H1 (cell line): ENCODE data around the gene AGFG2. TPM values are rescaled to one million over a fixed set of nuclear protein-coding genes. Genes with fewer than 3 reads are reported as not detected.

Experiments used
- CTCF ChIA-PET: fragments of 300-600 bp; sonication (Branson Sonifier 250); formaldehyde crosslinking; loops from one replicate; lab custom pipeline; 2021; ENCODE audit not compliant: partially characterized antibody; lab: Charles Lee
- POLR2A ChIA-PET: fragments of 300-600 bp; sonication (Branson Sonifier 250); formaldehyde crosslinking; loops from one replicate; lab custom pipeline; 2021; ENCODE audit warnings: inconsistent platforms; ENCODE audit not compliant: partially characterized antibody; lab: Charles Lee
- DNase-seq, 2 experiments: peaks; one replicate each; pipeline versions ENCODE4 v3.0.0 to v3.0.0-alpha.2; 2010 to 2022; ENCODE audit warnings: low spot score in 2 of 2, low read depth in 1 of 2, mixed read lengths in 1 of 2
- FAIRE-seq: peaks from 2 replicates; lab custom pipeline; 2011; peaks lifted over from hg19 to GRCh38; lab: Jason Lieb, UNC
- H2AFZ ChIP-seq: 2 replicates; pipeline ENCODE4 v1.8.1; 2012; ENCODE audit warnings: low read length, inconsistent platforms
- H2AK5ac ChIP-seq: 2 replicates; pipeline ENCODE4 v1.6.1; 2013; ENCODE audit warnings: low read depth, low read length
- H2BK120ac ChIP-seq: replicated peaks from 2 replicates; pipeline ENCODE3; 2013; ENCODE audit warnings: low read depth, low read length, inconsistent platforms
- H2BK12ac ChIP-seq: 2 replicates; pipeline ENCODE4 v1.6.1; 2013; ENCODE audit warnings: low read depth, low read length
- H2BK15ac ChIP-seq: 2 replicates; pipeline ENCODE4 v1.6.1; 2013; ENCODE audit warnings: low read length
- H2BK20ac ChIP-seq: 2 replicates; pipeline ENCODE4 v1.6.1; 2013; ENCODE audit warnings: low read length
- H2BK5ac ChIP-seq: 2 replicates; pipeline ENCODE4 v1.6.1; 2013; ENCODE audit warnings: low read depth, low read length
- H3K14ac ChIP-seq: 2 replicates; pipeline ENCODE4 v1.6.1; 2013; ENCODE audit warnings: inconsistent platforms; ENCODE audit not compliant: insufficient read length
- H3K18ac ChIP-seq: 2 replicates; pipeline ENCODE4 v1.6.1; 2013; ENCODE audit warnings: low read length; ENCODE audit errors: extremely low read depth
- H3K23ac ChIP-seq: 2 replicates; pipeline ENCODE4 v1.6.1; 2013; ENCODE audit warnings: inconsistent platforms; ENCODE audit not compliant: insufficient read length
- H3K23me2 ChIP-seq: 2 replicates; pipeline ENCODE4 v1.6.1; 2013; ENCODE audit warnings: low read depth, low read length
- H3K27ac ChIP-seq: 2 replicates; pipeline ENCODE4 v1.6.1; 2011; ENCODE audit warnings: low read depth, low read length, inconsistent platforms
- H3K27me3 ChIP-seq, 4 experiments: replicated peaks in 1 of 4; 1 replicate in 1 of 4; 2 replicates in 3 of 4; pipeline versions ENCODE4 v1.6.1 to v1.8.1; 2011 to 2013; ENCODE audit warnings: low read length in 3 of 4, mild to moderate bottlenecking in 3 of 4, inconsistent platforms in 2 of 4, mixed read lengths in 2 of 4, moderate library complexity in 1 of 4; ENCODE audit not compliant: control insufficient read depth in 3 of 4, insufficient read depth in 3 of 4; ENCODE audit errors: extremely low read depth in 1 of 4
- H3K36me3 ChIP-seq, 4 experiments: 2 replicates each; pipeline versions ENCODE4 v1.6.1 to v1.8.1; 2011 to 2013; ENCODE audit warnings: mild to moderate bottlenecking in 4 of 4, low read length in 3 of 4, moderate library complexity in 2 of 4, control low read depth in 1 of 4, inconsistent platforms in 1 of 4; ENCODE audit not compliant: insufficient read depth in 4 of 4, control insufficient read depth in 2 of 4
- H3K4ac ChIP-seq: replicated peaks from 2 replicates; pipeline ENCODE3; 2013; ENCODE audit warnings: low read length, low read depth, mixed read lengths, inconsistent platforms; ENCODE audit not compliant: insufficient read length
- H3K4me1 ChIP-seq, 4 experiments: replicated peaks in 1 of 4; 1 replicate in 1 of 4; 2 replicates in 3 of 4; pipeline versions ENCODE4 v1.6.1 to v1.8.1; 2011 to 2013; ENCODE audit warnings: low read length in 3 of 4, inconsistent platforms in 2 of 4, mixed read lengths in 1 of 4; ENCODE audit not compliant: insufficient read depth in 4 of 4, control insufficient read depth in 3 of 4
- H3K4me2 ChIP-seq, 2 experiments: 2 replicates each; pipeline versions ENCODE4 v1.6.1 to v1.8.1; 2011 to 2013; ENCODE audit warnings: low read depth in 2 of 2, low read length in 2 of 2, control low read depth in 1 of 2, inconsistent platforms in 1 of 2, mild to moderate bottlenecking in 1 of 2; ENCODE audit not compliant: insufficient read depth in 1 of 2
- H3K4me3 ChIP-seq, 4 experiments: fragments of 200-600, 300-600 bp in 1 of 4; sonication (generic), shearing (Covaris generic), sonication (Bioruptor Twin) in 1 of 4; 2 replicates each; pipeline versions ENCODE4 v1.5.1 to v1.8.1; 2011 to 2016; ENCODE audit warnings: low read length in 4 of 4, low read depth in 3 of 4, control low read depth in 2 of 4, inconsistent platforms in 2 of 4, mild to moderate bottlenecking in 2 of 4, mixed read lengths in 1 of 4, moderate library complexity in 1 of 4; ENCODE audit not compliant: insufficient read depth in 2 of 4; ENCODE audit errors: extremely low read depth in 1 of 4
- H3K56ac ChIP-seq: replicated peaks from 2 replicates; pipeline ENCODE3; 2013; ENCODE audit warnings: low read depth, mild to moderate bottlenecking, mixed read lengths, low read length, inconsistent platforms; ENCODE audit not compliant: insufficient read length
- H3K79me1 ChIP-seq: 2 replicates; pipeline ENCODE4 v1.6.1; 2013; ENCODE audit warnings: low read depth, low read length, control low read depth
- H3K79me2 ChIP-seq, 2 experiments: 2 replicates each; pipeline versions ENCODE4 v1.6.1 to v1.8.1; 2012 to 2013; ENCODE audit warnings: low read length in 2 of 2, mild to moderate bottlenecking in 2 of 2, inconsistent platforms in 1 of 2; ENCODE audit not compliant: insufficient read depth in 2 of 2, control insufficient read depth in 1 of 2
- H3K9ac ChIP-seq, 4 experiments: replicated peaks in 1 of 4; 1 replicate in 1 of 4; 2 replicates in 3 of 4; pipeline versions ENCODE4 v1.6.1 to v1.8.1; 2011 to 2013; ENCODE audit warnings: low read depth in 3 of 4, low read length in 3 of 4, control low read depth in 2 of 4, mild to moderate bottlenecking in 2 of 4, moderate library complexity in 2 of 4, inconsistent platforms in 1 of 4; ENCODE audit errors: extremely low read depth in 1 of 4
- H3K9me3 ChIP-seq, 2 experiments: 2 replicates each; pipeline versions ENCODE4 v1.6.1 to v1.8.1; 2012 to 2013; ENCODE audit warnings: mild to moderate bottlenecking in 2 of 2, moderate library complexity in 2 of 2, control low read depth in 1 of 2, inconsistent platforms in 1 of 2, low read depth in 1 of 2, low read length in 1 of 2, mixed read lengths in 1 of 2; ENCODE audit not compliant: insufficient read depth in 2 of 2
- H4K20me1 ChIP-seq, 2 experiments: replicated peaks in 1 of 2; 2 replicates each; pipeline versions ENCODE3 to v1.8.1; 2011 to 2013; ENCODE audit warnings: inconsistent platforms in 2 of 2, low read length in 2 of 2, mild to moderate bottlenecking in 1 of 2; ENCODE audit not compliant: insufficient read depth in 2 of 2, control insufficient read depth in 1 of 2
- H4K5ac ChIP-seq: 2 replicates; pipeline ENCODE4 v1.6.1; 2013; ENCODE audit warnings: low read length, low read depth, mixed read lengths, inconsistent platforms; ENCODE audit not compliant: insufficient read length
- H4K8ac ChIP-seq: 2 replicates; pipeline ENCODE4 v1.8.0; 2013; ENCODE audit warnings: mild to moderate bottlenecking, moderate library complexity, low read length, inconsistent platforms; ENCODE audit not compliant: insufficient read depth; ENCODE audit errors: extremely low read depth
- H4K91ac ChIP-seq: replicated peaks from 2 replicates; pipeline ENCODE3; 2013; ENCODE audit warnings: low read length, mixed read lengths, inconsistent platforms; ENCODE audit not compliant: insufficient read length
- BRCA1 ChIP-seq: IDR thresholded peaks from 2 replicates; pipeline ENCODE4 v1.6.1; 2012; ENCODE audit warnings: low read depth, low read length, improper control_type of control experiment
- CEBPB ChIP-seq: IDR thresholded peaks from 2 replicates; pipeline ENCODE4 v1.6.1; 2012; ENCODE audit warnings: low read depth, low read length
- HDAC2 ChIP-seq, 2 experiments: fragments of 300-600 bp in 1 of 2; sonication (generic) in 1 of 2; IDR thresholded peaks; 2 replicates each; pipeline ENCODE4 v1.6.1; 2011 to 2012; ENCODE audit warnings: low read depth in 2 of 2, low read length in 2 of 2, mild to moderate bottlenecking in 2 of 2, moderate library complexity in 2 of 2, borderline replicate concordance in 1 of 2, inconsistent platforms in 1 of 2
- MAFK ChIP-seq: IDR thresholded peaks from 2 replicates; pipeline ENCODE4 v1.6.1; 2012; ENCODE audit warnings: low read depth, mild to moderate bottlenecking, improper control_type of control experiment, low read length
- RBBP5 ChIP-seq: IDR thresholded peaks from 2 replicates; pipeline ENCODE4 v1.7.1; 2012; ENCODE audit warnings: low read depth, mild to moderate bottlenecking, inconsistent platforms, low read length, moderate library complexity, borderline replicate concordance
- SIN3A ChIP-seq, 2 experiments: IDR thresholded peaks in 1 of 2; conservative IDR thresholded peaks in 1 of 2; 2 replicates each; pipeline ENCODE4 v1.6.1; 2011 to 2012; ENCODE audit warnings: low read length in 2 of 2, improper control_type of control experiment in 1 of 2, low read depth in 1 of 2, mild to moderate bottlenecking in 1 of 2
- SP1 ChIP-seq: IDR thresholded peaks from 2 replicates; pipeline ENCODE4 v1.6.1; 2011; ENCODE audit warnings: low read depth, low read length
- SP2 ChIP-seq: IDR thresholded peaks from 2 replicates; pipeline ENCODE4 v1.6.1; 2012; ENCODE audit warnings: mild to moderate bottlenecking, low read length, inconsistent platforms
- SRF ChIP-seq: IDR thresholded peaks from 2 replicates; pipeline ENCODE4 v1.6.1; 2011; ENCODE audit warnings: mild to moderate bottlenecking, low read depth, low read length, moderate library complexity
- TAF1 ChIP-seq: IDR thresholded peaks from 2 replicates; pipeline ENCODE4 v1.6.1; 2011; ENCODE audit warnings: mild to moderate bottlenecking, low read depth, low read length
- WGBS, 2 experiments: shearing (Covaris generic) in 1 of 2; methylation state at CpG; one replicate each; pipeline versions ENCODE4 v1.1.6 to v1.1.7; 2013 to 2015; ENCODE audit warnings: low lambda C conversion rate in 2 of 2, mixed read lengths in 2 of 2, inconsistent platforms in 1 of 2, low coverage in 1 of 2, missing lambda C conversion rate in 1 of 2; ENCODE audit not compliant: insufficient replicate concordance in 2 of 2, insufficient coverage in 1 of 2, insufficient read length in 1 of 2; ENCODE audit errors: extremely low coverage in 1 of 2, missing lambda C conversion rate in 1 of 2; 5-methylcytosine and 5-hydroxymethylcytosine counted together
- polyA plus RNA-seq, 7 experiments: library from polyadenylated mRNA; depleted of rRNA in 3 of 7; stranded (reverse) in 5 of 7; unstranded in 2 of 7; fragments of >200 nt in 5 of 7; fragments of 200-250 nt in 2 of 7; gene quantifications; 1 replicate in 5 of 7; 2 replicates in 1 of 7; 4 replicates in 1 of 7; pipeline versions ENCODE4 v1.2.1 to v1.2.3, GENCODE V29; 2011 to 2013; ENCODE audit warnings: missing spikeins in 2 of 7, mixed read lengths in 2 of 7
- total RNA-seq: library from RNA; stranded (reverse); fragmentation: NEBNext Ultra II Directional; extraction: Animal tissue kit (Norgen Biotek cat#: 25700); gene quantifications from 2 replicates; pipeline ENCODE4 v1.2.1, GENCODE V29; 2021

AGFG2 gene
- total and polyA plus RNA-seq, 2 of the 8 experiments (the other 6 are each of a cell fraction or from before 2014, with no cell fraction given): 7.6 to 11.2 TPM

DNA sequence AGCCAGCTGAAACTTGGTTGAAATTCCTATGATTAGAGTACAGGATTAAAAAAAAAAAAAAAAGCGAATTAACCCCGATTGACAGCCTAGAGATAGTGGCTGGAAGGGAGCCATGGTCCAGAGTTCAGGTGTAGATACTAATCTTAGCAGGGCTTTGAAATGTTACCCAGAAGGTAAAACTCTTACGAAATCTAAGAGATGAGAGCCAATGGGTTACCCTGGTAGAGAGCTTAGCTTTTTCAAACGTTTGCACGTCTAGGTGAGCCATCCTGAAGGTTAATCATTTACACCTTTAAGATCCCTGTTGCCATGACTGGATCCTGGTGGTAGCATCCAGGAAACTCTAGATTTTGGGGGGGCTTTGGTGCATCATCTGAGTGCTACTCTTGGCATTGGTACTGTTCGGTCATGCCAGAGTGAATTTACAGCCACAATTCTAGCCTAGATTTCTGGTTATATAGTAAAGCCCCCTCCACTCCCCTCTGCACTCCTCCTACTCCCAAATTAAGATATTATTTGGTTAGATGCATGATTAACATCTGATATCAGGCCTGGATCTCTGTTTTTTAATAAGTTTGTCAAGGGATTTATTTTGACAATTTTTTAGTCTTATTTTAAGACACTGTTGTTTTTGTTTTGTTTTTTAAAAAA, 1.2 kb downstream of the AGFG2 start:
- peak overlapping the region in 2 of 4 experiments; percentile 17 to 26; a peak in 1 of 7 replicates for H3K9ac ChIP-seq
- no peak overlapping the region for H3K14ac ChIP-seq
- H3K56ac ChIP-seq: no peak overlapping the region
- H4K8ac ChIP-seq: no peak overlapping the region
- no peak for TF ChIP-seq TAF1
- no peak for TF ChIP-seq SRF
- TF ChIP-seq SP2: no peak
- no peak for TF ChIP-seq MAFK
- TF ChIP-seq BRCA1: no peak
- no peak for TF ChIP-seq RBBP5
- TF ChIP-seq HDAC2 (IDR thresholded peaks at IDR 0.05; ENCODE audit: borderline replicate concordance in 1 of 2, low read depth in 2 of 2, low read length in 2 of 2): no peak
- TF ChIP-seq SP1: 0 out of 2 replicates have a peak, but pooled peaks have one; percentile 2
- TF ChIP-seq CEBPB: no peak
- 0 out of 4 replicates have a peak, but pooled peaks of 1 of the 2 experiments have one; percentile 9 for TF ChIP-seq SIN3A (conservative IDR thresholded peaks at IDR 0.05 in 1 of 2, IDR thresholded peaks at IDR 0.05 in 1 of 2; ENCODE audit: low read depth in 1 of 2, low read length in 2 of 2)
- H2AFZ ChIP-seq: no peak overlapping the region
- no peaks in the 10 kb centered on the region for H3K79me1 ChIP-seq
- no peak overlapping the region for H2BK20ac ChIP-seq
- CTCF ChIA-PET: interaction anchor here (0.6 to 26.5 kb wide), 4 partner anchors 10 to 150 kb away, joined by 3 to 341 read pairs (median 4); no protein-coding TSS in a partner anchor
- no peaks in the 10 kb centered on the region for H3K9me3 ChIP-seq
- no peak overlapping the region for H4K91ac ChIP-seq
- H3K23ac ChIP-seq: no peak overlapping the region
- POLR2A ChIA-PET: interaction anchor here (0.6 to 2.1 kb wide), 5 partner anchors 9 to 137 kb away, joined by 3 to 12 read pairs (median 3); partner anchors contain the start of gene MOSPD3
- no peak overlapping the region for H2BK5ac ChIP-seq
- no peak overlapping the region for H3K4ac ChIP-seq
- H3K4me2 ChIP-seq: peak overlapping the region; percentile 60 to 83
- H3K27me3 ChIP-seq: peaks cover 0 to 3% (median 2%) of the 10 kb centered on the region in 4 experiments; a peak in 3 of 7 replicates
- WGBS, 2 experiments: 38% methylated on average over 6 of the region's 6 CpGs; no CpG with 5 or more reads in 1 of the 2 experiments
- H2BK12ac ChIP-seq: no peak overlapping the region
- H2BK120ac ChIP-seq: no peak overlapping the region
- H3K79me2 ChIP-seq: peaks cover 0 to 30% of the 10 kb centered on the region in 2 experiments; a peak in 2 of 4 replicates
- H3K4me3 ChIP-seq: peak overlapping the region; percentile 70 to 83 (median 77)
- DNase-seq (no peak), FAIRE-seq (no peak)
- no peak overlapping the region for H2AK5ac ChIP-seq
- no peak overlapping the region for H2BK15ac ChIP-seq
- H3K4me1 ChIP-seq: peaks cover 9 to 34% (median 19%) of the 10 kb centered on the region in 4 experiments; a peak in 6 of 7 replicates
- H4K20me1 ChIP-seq: no peaks in the 10 kb centered on the region
- H3K27ac ChIP-seq: no peak overlapping the region
- H3K36me3 ChIP-seq: no peaks in the 10 kb centered on the region
- no peak overlapping the region for H4K5ac ChIP-seq
- H3K18ac ChIP-seq: no peak overlapping the region
- peaks cover 7% of the 10 kb centered on the region for H3K23me2 ChIP-seq
